ENCODE results near the gene SVIL.

The SVIL gene

DNA sequence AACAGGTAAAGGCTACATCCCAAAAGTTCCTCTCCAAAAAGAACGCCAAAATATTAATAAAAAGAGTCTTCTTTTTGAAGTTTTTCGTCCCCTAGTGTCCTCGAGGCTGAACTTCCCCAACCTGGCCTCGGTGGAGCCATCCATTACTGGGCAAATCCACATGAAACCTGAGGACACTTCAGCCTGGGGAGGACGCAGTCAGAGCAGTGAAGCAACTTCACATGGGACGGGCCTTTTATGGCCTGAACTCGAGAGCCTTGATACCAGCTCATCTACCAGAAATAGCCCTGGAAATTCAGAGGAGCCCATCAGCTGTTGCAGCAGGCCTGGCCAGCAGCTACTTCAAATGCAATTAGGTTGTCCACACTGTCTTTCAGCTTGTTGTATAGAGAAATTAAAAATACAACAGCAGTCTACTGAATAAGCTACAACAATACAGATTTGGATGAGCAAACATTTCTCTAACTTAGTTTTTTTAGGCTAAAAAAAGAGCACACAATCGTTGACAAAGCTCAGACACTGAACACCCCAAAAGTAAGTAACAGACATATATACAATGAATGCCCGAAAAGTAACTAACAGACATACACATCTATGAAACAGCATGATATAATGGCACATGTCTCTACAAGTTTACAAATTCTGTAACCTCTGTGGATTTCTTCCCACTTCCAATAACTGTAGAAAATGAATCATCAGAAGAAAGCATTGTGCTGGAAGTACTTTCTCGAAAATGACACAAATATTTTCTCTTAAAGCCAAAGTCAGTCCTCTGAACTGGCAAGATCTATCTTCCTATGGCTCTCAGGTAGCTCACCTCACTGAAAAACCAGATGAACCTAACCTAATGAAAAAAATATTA lies at the start of gene SVIL:
SVIL (minus strand) TSS at position 208 of the 862 bp plus-strand sequence. CDS start 79,913 bp downstream, outside the sequence.
- DNase-seq (ENCODE audit: low read depth), result peak; percentile 83

- no peak for DNase-seq (ENCODE audit: low read depth)
These were observed 47.1 kb upstream of the SVIL start for GRCh38 chr10:29681676-29682448.

GRCh38 chr10:29680091-29680490 lies 45.3 kb upstream of the SVIL start:
- DNase-seq (ENCODE audit: low read depth), result no peak

DNA sequence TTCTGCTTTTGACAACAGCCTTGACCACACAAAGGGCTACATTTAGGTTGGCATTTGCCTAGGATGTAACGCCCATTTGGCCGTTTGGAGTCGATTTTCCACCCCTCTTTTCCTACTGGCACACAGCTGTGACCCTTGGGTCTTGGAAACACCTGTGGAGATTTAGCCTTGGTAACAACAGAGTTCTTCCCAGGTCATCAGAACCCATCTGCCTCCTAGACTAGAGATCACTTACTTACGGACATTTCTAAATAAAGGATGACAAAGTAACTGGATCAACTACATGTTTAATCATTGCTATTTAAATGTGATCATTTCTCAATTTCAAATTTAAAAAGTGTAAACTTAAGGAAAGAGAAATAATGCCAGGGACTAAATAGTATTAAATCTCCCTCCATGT lies 42.0 kb upstream of the SVIL start:
- DNase-seq (ENCODE audit: low read depth), result no peak

DNA sequence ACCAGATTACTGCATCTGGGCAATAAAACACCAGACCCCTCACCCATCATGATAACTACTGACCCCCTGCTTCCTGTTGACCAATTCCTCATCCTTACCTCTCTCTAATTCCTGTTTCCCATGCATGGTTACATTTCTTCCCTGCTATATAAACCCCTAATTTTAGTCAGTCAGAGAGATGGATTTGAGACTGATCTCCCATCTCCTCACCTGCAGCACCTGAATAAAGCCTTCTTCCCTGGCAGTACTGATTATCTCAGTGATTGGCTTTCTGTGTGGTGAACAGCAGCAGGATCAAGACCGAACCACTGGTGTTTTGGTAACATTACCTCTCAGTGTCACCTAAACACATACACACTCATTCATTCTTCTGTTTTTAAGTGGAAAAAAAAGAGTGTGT lies 41.2 kb upstream of the SVIL start:
- no peak for DNase-seq (ENCODE audit: low read depth)

- DNase-seq (ENCODE audit: low read depth), result no peak
These were observed 37.2 kb upstream of the SVIL start for GRCh38 chr10:29671968-29672367.

DNA sequence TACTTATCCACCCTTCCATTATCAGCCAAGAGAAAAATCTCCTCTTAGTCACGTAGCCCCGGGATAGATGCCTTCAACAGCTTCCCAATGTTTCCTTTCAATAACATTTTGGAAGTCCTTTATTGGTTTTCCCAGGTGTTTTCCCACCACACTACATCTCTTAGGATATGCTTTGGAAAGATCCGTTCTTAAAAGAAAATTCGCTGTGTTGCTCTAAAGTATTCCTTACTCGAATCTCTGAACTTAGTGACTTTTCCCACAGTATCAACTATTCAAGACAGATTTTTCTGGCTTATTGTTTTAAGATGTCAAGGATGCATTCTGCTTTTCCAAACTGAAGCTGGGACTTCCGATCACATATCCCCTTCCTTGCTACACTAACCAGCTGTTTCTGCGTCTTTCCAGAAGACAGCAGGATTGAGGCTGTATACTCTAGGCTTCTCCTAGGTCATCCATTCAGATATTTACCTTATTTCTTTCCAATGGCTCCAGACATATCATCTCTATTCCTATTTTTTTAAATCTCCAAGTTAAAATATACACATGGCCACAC lies 36.5 kb upstream of the SVIL start:
- DNase-seq (ENCODE audit: low read depth), result no peak

DNA sequence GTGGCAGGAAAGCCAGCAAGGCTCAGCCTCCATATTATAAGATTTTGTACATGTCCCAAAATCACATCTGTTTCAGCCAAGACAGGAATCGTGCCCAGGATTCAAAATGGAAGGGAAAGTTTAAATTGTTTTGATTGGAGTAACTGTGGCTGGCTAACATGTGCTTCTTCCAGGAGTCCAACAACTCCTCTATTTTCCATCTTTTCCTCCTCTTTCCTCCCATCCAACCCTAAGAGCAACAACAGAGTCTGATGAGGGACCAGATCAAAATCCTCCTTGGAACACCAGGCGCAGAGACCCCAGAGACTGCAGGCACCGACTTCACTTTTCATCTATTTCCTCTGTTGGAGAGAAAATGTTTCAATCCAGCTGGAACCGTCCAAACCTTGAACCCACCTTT lies 36.0 kb upstream of the SVIL start:
- DNase-seq (ENCODE audit: low read depth), result no peak

- no peak for DNase-seq (ENCODE audit: low read depth)
These were observed 34.4 kb upstream of the SVIL start for GRCh38 chr10:29669149-29669548.

DNA sequence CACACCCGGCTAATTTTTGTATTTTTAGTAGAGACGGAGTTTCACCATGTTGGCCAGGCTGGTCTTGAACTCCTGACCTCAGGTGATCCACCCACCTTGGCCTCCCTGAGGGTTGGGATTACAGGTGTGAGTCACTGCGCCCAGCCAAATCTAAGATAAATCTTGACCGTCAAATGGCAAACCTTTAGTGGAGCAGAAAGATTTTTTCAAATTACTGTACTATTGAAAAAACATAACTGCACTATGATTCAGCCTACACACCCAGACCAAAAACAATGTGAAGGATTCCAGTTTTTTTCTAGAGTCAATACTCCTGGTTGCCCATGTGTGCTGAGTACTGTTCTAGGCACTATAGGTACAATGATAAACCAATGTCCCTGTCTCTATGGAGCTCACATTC lies 33.9 kb upstream of the SVIL start:
- DNase-seq (ENCODE audit: low read depth), result peak; percentile 32

DNA sequence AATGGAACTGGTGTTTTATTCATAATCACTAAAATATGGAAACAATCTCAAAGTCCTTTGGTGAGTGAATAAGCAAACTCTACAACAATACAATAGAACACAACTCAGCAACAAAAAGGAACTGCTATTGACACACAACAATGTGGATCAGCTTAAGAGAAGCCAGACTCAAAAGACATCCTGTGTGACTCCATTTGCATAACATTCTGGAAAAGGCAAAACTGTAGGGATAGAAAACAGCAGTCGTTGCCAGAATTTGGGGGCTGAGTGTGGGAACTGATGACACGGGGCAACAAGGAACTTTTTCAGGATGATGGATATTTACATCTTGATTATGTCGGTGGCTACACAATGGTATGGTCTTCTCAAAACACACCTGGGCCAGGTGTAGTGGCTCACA lies 32.4 kb upstream of the SVIL start:
- no peak for DNase-seq (ENCODE audit: low read depth)

DNA sequence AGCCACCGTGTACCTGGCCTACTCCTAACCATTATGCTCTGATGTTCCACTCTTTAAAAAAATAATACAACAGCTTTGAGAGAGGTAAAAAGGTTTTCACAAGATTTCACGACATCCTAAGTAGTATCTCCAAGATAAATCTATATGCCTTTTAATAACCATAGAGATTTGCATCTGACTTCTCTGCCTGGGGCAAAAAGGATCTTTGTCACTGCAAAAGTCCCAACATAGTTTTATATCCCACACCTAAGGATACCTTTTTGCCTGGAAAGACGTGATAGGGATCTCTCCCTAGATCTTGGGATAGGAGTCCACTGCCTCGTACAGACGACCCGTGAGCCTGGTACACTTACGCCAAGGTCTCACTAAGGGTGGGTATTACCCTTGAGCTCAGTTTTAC lies 31.4 kb upstream of the SVIL start:
- no peak for DNase-seq (ENCODE audit: low read depth)

DNA sequence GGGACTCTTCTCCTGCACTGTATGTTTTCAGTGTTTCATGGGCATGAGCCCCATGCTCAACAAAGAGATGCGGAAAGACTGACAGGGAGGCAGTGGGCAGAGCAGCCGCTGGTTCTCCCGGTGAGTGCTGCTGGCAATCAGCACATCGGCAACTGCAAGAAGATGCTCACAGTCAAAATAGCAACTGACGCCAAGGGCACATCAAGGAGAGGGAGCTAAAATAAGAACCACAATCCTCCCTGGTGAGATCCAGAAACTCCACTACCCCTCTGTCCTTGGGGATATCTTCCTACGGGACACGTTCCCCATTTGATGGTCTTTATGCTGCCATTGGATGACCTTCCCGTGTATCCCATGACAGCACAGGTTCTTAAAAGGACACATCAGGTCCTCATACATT lies 28.9 kb upstream of the SVIL start:
- no peak for DNase-seq (ENCODE audit: low read depth)

- peak; percentile 99 for DNase-seq (ENCODE audit: low read depth)
These were observed 24.5 kb upstream of the SVIL start for GRCh38 chr10:29658984-29659965.

GRCh38 chr10:29657719-29658274 lies 23.0 kb upstream of the SVIL start:
- DNase-seq (ENCODE audit: low read depth), result peak; percentile 19

GRCh38 chr10:29656451-29656992 lies 21.8 kb upstream of the SVIL start:
- no peak for DNase-seq (ENCODE audit: low read depth)

DNA sequence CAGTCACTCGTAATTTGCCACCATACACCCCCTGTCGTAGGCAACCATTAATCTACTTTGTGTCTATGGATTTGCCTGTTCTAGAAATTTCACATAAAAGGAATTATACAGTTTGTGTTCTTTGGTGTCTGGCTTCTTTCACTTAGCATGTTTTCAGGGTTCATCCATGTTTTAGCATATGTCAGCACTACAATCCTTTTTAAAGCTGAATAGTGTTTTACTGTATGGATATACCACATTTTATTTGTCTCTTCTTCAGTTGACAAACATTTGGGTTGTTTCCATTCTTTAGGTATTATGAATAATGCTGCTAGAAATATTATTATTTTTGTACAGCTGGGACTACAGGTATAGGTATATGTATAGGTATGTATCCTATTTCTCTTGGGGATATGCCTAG lies 17.4 kb upstream of the SVIL start:
- no peak for DNase-seq (ENCODE audit: low read depth)

DNA sequence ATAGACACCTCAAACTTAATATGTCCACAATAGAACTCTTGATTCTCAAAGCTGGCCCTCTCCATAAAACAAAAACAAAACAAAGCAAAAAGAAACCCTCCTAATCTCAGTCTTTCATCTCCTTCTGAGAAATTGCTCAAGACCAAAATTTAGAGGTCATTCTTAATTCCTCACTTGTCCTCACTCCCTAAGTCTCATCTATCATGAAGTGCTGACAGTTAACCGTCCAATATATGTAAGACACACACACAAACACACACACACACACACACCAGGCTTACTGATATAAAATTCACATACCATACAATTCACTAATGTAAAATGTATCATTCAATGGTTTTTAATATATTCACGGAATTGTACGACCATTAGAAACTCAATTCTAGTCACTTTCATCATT lies 17.0 kb upstream of the SVIL start:
- DNase-seq (ENCODE audit: low read depth), result no peak

DNA sequence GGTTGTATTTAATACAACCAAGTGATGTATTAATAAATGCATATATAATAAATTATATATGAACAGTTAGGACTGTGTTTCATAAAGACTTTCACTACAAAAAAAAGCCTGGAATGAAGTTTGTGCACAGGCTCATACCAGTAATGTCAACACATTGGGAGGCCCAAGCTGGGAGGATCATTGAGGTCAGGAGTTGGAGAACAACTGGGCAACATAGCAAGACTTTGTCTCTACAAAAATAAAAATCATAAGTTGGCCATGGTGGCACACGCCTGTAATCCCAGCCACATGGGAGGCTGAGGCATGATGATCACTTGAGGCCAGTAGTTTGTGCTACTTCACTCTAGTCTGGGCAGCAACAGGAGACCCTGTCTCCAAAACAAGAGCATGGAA lies 15.8 kb upstream of the SVIL start:
- DNase-seq (ENCODE audit: low read depth), result no peak

DNA sequence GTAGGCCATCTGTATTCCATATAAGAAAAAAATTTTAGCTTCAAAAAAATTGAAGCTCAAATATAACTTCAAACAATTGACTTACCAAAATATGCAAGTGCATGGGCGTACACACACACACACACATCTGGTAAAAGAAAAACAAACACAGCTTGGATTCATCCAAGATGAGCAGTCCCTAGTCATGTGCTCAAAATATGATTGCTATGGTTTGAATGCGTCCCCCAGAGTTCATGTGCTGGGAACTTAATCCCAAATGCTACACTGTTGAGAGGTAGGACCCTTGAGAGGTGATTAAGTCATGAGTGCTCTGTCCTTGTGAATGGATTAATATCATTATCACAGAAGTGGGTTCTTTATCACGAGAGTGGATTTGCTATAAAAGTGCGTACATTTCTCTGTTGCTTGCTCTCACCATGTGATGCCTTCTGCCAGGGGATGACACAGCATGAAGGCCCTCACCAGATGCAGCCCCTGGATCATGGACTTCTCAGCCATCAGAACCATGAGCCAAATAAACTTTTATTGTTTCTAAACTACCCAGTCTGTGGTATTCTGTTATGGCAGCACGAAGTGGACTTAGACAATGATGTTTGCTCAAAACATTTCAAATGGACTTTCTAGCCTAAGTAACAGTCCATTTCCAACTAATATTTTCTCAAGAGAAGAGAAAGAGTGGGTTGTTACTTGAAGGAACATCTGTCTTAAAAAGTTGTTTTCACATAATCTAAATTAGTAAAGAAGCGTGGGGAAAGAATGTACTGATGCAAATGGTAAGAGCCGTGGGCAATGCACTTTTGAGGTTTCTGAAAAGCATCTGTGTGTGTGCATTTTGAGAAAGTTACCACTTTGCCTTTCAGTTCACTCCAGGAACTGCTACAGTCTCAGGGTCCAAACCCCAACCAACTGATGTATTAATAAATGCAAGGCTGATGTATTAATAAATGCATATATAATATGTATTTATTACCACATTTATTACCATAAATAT lies 15.1 kb upstream of the SVIL start:
- DNase-seq (ENCODE audit: low read depth), result peak; percentile 75
